PFSK-1 (cell line): ENCODE data around the gene TAF4.

ENCODE experiments used
- FOXP2 ChIP-seq: optimal IDR thresholded peaks from 2 replicates; pipeline ENCODE3; 2011; ENCODE audit warnings: borderline replicate concordance, control low read depth, inconsistent platforms; ENCODE audit not compliant: insufficient read depth; ENCODE audit errors: extremely low read length, extremely low read depth
- POLR2AphosphoS5 ChIP-seq: IDR thresholded peaks from 2 replicates; pipeline ENCODE4 v1.6.1; 2012; ENCODE audit warnings: low read depth, mild to moderate bottlenecking, control low read depth, low read length, moderate library complexity
- SIN3A ChIP-seq: IDR thresholded peaks from 2 replicates; pipeline ENCODE4 v1.6.1; 2012; ENCODE audit warnings: mild to moderate bottlenecking, low read length, moderate library complexity, borderline replicate concordance; ENCODE audit not compliant: insufficient read depth
- TAF1 ChIP-seq: IDR thresholded peaks from 2 replicates; pipeline ENCODE4 v1.6.1; 2012; ENCODE audit warnings: low read length, control low read depth, borderline replicate concordance; ENCODE audit not compliant: insufficient read depth
- TF ChIP-seq, protein P1 (sequence below), 2 experiments: IDR thresholded peaks; 2 replicates each; pipeline versions ENCODE4 v1.6.1 to v1.8.0; 2011 to 2012; ENCODE audit warnings: low read depth in 2 of 2, low read length in 2 of 2, control low read depth in 1 of 2, inconsistent platforms in 1 of 2, mild to moderate bottlenecking in 1 of 2, moderate library complexity in 1 of 2; ENCODE audit not compliant: insufficient read depth in 1 of 2

Gene TAF4

DNA sequence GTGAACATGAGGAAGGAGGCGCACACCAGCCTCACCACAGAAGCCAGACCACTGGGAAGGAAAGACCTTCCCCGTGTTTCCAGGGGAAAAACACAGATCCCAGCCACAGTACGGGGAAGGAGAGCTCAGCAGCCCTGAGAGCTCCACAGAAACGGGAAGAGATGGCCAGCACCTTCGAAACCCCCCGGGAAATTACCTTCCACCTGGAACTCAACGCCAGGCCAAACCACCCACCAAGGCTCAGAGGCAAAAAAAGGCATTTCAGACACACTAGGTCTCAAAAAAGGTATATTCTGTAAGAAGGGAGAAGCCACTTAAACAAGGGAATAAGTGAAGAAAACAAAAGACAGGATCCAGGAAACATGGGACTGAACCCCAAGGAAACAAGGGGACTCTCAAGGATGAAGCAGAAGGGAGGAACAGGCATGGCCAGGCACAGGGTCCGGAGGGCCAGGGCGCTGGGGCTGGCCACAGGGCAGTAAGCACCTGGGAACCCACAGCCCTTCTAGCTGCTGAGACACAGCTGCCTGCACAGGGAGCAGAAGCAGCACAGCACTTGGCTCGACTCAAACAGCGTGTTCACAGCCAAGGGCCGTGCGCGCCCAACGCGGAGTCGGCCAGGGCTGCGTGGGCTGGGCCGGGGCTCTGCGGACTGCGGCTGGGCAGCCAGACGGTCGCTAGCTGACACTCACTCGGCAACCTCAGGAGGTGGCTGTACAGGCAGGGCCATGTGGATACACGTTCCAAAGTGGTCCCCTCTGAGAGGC, 44.6 kb downstream of the TAF4 start:
- TF ChIP-seq, protein P1, sequence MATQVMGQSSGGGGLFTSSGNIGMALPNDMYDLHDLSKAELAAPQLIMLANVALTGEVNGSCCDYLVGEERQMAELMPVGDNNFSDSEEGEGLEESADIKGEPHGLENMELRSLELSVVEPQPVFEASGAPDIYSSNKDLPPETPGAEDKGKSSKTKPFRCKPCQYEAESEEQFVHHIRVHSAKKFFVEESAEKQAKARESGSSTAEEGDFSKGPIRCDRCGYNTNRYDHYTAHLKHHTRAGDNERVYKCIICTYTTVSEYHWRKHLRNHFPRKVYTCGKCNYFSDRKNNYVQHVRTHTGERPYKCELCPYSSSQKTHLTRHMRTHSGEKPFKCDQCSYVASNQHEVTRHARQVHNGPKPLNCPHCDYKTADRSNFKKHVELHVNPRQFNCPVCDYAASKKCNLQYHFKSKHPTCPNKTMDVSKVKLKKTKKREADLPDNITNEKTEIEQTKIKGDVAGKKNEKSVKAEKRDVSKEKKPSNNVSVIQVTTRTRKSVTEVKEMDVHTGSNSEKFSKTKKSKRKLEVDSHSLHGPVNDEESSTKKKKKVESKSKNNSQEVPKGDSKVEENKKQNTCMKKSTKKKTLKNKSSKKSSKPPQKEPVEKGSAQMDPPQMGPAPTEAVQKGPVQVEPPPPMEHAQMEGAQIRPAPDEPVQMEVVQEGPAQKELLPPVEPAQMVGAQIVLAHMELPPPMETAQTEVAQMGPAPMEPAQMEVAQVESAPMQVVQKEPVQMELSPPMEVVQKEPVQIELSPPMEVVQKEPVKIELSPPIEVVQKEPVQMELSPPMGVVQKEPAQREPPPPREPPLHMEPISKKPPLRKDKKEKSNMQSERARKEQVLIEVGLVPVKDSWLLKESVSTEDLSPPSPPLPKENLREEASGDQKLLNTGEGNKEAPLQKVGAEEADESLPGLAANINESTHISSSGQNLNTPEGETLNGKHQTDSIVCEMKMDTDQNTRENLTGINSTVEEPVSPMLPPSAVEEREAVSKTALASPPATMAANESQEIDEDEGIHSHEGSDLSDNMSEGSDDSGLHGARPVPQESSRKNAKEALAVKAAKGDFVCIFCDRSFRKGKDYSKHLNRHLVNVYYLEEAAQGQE (IDR thresholded peaks at IDR 0.05; ENCODE audit: insufficient read depth in 1 of 2, low read depth in 2 of 2, low read length in 2 of 2), result no peak
- TF ChIP-seq FOXP2 (no peak), SIN3A (no peak)

DNA sequence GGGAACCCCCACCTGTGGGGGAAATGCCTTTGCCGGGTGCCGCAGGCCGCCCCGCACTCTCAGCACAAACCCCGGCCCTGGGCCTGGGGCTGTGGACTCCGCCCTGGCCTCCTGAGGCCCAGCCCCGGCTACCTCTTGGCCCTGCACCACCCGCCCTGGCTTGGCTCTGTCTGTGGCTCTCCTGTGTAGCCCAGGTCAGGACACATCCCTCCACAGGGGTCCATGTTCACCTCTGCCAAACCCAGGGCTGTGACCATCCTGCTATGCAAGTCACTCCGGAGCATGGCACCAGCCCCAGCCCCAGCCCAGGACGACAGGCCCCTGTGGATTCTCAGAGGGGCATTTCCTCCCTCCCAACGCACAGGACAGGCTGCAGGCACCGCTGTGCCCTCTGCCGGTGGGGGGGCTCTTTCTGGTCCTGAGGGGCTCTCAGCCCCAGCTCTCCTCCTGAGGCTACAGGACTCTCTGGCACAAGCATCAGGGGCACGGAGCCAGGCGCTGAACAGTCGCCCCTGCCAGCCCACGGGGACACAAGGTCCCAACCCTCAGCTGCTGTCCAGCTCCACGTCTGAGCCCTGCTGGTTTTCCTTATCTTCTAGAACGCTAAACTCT, 45.7 kb downstream of the TAF4 start:
- no peak for TF ChIP-seq POLR2AphosphoS5
- no peak for TF ChIP-seq SIN3A
- no peak for TF ChIP-seq TAF1
- TF ChIP-seq, protein P1 (IDR thresholded peaks at IDR 0.05; ENCODE audit: insufficient read depth in 1 of 2, low read depth in 2 of 2, low read length in 2 of 2), result no peak
- TF ChIP-seq FOXP2, result no peak

DNA sequence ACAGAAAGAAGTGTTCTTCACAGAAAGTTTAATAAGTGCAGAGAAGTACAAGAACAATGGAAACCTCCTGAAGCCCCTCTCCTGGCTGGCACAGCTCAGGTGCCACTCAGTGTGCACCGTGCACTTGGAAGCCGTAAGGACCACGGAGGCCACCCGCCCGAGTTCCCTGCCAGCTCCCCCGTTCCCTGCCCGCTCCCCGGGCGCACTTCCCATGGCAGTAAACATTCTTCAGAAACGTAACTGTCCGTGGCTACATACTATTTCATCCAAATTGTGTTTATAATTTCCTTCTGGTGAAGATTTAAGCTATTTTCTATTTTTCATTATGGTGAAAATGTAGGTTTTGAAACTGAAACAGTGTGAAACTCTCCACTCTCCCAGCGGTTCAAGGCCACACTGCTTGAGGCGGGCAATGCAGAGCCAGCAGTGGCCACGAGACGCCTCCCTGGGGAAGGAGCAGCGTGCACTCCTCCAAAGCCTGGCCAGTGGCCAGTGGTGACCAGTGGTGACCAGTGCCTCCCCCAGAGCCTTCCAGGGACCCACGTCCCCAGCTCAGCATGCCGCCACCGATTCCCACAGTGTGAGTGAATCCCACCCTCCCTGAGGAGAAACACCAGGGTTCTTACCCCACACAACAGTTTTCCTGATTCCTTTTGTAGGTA, 46.4 kb downstream of the TAF4 start:
- TF ChIP-seq TAF1 (no peak), POLR2AphosphoS5 (no peak)

DNA sequence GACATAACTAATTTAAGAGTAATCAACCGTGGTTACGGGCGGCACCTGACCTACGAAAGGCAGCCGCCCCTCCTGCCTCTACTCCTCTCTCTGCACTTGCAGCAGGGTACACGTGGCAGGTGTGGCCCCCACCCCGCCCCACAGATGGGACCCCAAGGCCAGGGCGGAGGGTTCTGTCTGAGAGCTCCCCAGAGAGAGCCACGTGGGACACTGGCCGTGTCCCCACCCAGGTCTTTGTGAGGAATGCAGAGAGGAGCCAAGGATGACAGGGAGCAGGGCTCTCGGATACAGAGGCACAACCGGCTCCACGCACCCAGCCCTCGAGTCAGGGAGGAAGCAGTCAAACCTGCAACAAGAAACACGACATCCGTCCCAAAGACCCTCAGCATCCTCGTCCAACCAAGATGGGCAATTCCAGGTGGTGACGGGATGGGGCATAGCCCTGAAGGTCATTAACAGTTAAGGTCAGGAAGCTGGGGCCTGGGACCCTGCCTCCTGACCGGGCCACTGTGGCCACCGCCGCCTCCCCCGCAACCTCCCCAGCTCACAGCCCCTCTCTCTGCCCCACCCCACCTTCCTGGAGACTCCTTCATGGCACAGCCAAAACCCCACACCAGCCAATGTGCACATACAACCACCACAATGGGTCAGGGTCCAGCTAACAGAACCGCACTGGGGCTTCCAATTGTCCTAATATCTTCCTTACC, 47.1 kb downstream of the TAF4 start:
- TF ChIP-seq, protein P1 (IDR thresholded peaks at IDR 0.05; ENCODE audit: insufficient read depth in 1 of 2, low read depth in 2 of 2, low read length in 2 of 2), result no peak
- TF ChIP-seq POLR2AphosphoS5 (no peak), TAF1 (no peak), FOXP2 (no peak), SIN3A (no peak)

DNA sequence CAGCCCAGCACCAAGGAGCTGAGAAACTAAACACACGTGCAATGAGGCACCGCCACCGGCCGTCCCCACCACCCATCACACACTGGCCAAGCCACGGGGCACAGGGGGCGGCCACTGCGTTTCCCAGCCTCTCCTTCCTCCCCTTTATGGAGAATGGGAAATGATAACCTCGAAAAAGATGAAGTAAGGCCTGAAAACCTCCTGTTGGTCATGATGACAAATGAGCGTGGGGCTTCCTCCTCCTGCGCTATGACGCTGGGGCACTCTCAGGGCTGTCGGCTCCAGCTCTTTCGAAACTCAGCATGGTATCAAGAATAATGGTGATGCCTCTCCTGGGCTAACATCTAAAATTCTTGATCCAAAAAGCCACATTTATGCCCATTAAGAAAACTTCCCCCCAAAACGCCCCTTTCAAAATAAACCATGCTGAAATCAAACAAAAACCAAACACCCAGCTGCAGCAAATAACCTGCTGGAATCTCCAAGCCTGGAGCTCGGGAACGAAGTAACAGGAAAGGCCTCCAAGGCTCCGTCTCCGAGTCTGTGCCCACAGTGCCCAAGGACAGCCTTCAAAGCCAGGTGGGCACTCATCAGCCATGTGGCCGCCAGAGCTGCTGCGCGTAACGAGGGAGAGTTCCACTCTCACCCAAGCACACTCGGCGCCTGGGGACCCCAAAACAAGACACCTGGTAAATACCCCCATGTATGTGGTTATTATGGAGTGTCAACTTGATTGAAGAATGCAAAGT, 50.0 kb downstream of the TAF4 start:
- TF ChIP-seq FOXP2 (no peak), POLR2AphosphoS5 (no peak), TAF1 (no peak)
- TF ChIP-seq, protein P1 (IDR thresholded peaks at IDR 0.05; ENCODE audit: insufficient read depth in 1 of 2, low read depth in 2 of 2, low read length in 2 of 2), result no peak
